Tibial nerve (tissue), 4 donors: ENCODE measurements around the gene FANCL.

Source experiments
- EP300 ChIP-seq, 2 donors: sonication (generic); formaldehyde crosslinking; IDR thresholded peaks; one replicate each; pipeline ENCODE4 v1.6.1; 2017; ENCODE audit warnings: antibody characterized with exemption in 2 of 2, mild to moderate bottlenecking in 1 of 2
- TF ChIP-seq, protein P1 (sequence below), 5 experiments: fragments of 200-600 bp in 3 of 5; fragments of 450-650 bp in 2 of 5; sonication (generic) in 3 of 5; IDR thresholded peaks; one replicate each; pipeline ENCODE4 v1.5.1; 2016 to 2019; ENCODE audit warnings: antibody characterized with exemption in 5 of 5, mild to moderate bottlenecking in 3 of 5, moderate library complexity in 2 of 5

GRCh38 chr2:58109481-58109880 lies 131.6 kb downstream of the FANCL start:
- TF ChIP-seq, protein P1, sequence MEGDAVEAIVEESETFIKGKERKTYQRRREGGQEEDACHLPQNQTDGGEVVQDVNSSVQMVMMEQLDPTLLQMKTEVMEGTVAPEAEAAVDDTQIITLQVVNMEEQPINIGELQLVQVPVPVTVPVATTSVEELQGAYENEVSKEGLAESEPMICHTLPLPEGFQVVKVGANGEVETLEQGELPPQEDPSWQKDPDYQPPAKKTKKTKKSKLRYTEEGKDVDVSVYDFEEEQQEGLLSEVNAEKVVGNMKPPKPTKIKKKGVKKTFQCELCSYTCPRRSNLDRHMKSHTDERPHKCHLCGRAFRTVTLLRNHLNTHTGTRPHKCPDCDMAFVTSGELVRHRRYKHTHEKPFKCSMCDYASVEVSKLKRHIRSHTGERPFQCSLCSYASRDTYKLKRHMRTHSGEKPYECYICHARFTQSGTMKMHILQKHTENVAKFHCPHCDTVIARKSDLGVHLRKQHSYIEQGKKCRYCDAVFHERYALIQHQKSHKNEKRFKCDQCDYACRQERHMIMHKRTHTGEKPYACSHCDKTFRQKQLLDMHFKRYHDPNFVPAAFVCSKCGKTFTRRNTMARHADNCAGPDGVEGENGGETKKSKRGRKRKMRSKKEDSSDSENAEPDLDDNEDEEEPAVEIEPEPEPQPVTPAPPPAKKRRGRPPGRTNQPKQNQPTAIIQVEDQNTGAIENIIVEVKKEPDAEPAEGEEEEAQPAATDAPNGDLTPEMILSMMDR (IDR thresholded peaks at IDR 0.05), result no peak
- no peak for TF ChIP-seq EP300 (IDR thresholded peaks at IDR 0.05)
